Keratinocyte (primary cell): ENCODE data around the gene NEURL1. TPM values are rescaled to one million over a fixed set of nuclear protein-coding genes. Genes with fewer than 3 reads are reported as not detected.

Experiments used
- DNase-seq: peaks from one replicate; pipeline ENCODE4 v3.0.0-alpha.2; 2011; ENCODE audit warnings: low read depth, missing footprints, low spot score
- FAIRE-seq: peaks from 2 replicates; lab custom pipeline; 2011; peaks lifted over from hg19 to GRCh38; lab: Jason Lieb, UNC
- H2AFZ ChIP-seq: 2 replicates; pipeline ENCODE4 v1.6.0; 2012; ENCODE audit warnings: low read length, control low read depth, inconsistent platforms; ENCODE audit not compliant: control insufficient read depth
- H3K27ac ChIP-seq: 2 replicates; pipeline ENCODE4 v1.5.1; 2011; ENCODE audit warnings: low read length; ENCODE audit not compliant: control insufficient read depth, insufficient read depth
- H3K27me3 ChIP-seq: 3 replicates; pipeline ENCODE4 v1.6.0; 2011; ENCODE audit warnings: low read length; ENCODE audit not compliant: control insufficient read depth, insufficient read depth; ENCODE audit errors: extremely low read depth
- H3K36me3 ChIP-seq, 2 experiments: 2 replicates in 1 of 2; 3 replicates in 1 of 2; pipeline ENCODE4 v1.5.1; 2011; ENCODE audit warnings: low read length in 2 of 2, mild to moderate bottlenecking in 1 of 2; ENCODE audit not compliant: control insufficient read depth in 2 of 2, insufficient read depth in 2 of 2; ENCODE audit errors: extremely low read depth in 1 of 2
- H3K4me1 ChIP-seq: 3 replicates; pipeline ENCODE4 v1.5.1; 2011; ENCODE audit warnings: low read length; ENCODE audit not compliant: control insufficient read depth, insufficient read depth; ENCODE audit errors: extremely low read depth
- H3K4me2 ChIP-seq: 3 replicates; pipeline ENCODE4 v1.6.0; 2011; ENCODE audit warnings: low read depth, low read length; ENCODE audit not compliant: control insufficient read depth, insufficient read depth; ENCODE audit errors: extremely low read depth
- H3K4me3 ChIP-seq, 3 experiments: fragments of 200-600 bp in 1 of 3; sonication (generic) in 1 of 3; 2 replicates in 2 of 3; 3 replicates in 1 of 3; pipeline ENCODE4 v1.5.1; 2011 to 2016; ENCODE audit warnings: low read length in 3 of 3, mild to moderate bottlenecking in 3 of 3, control low read depth in 2 of 3, inconsistent platforms in 1 of 3, low read depth in 1 of 3, mixed read lengths in 1 of 3, mixed run types in 1 of 3, moderate library complexity in 1 of 3; ENCODE audit not compliant: control insufficient read depth in 2 of 3, insufficient read depth in 2 of 3; ENCODE audit errors: extremely low read depth in 1 of 3
- H3K79me2 ChIP-seq: 2 replicates; pipeline ENCODE4 v1.6.0; 2012; ENCODE audit warnings: low read length; ENCODE audit not compliant: control insufficient read depth, insufficient read depth
- H3K9ac ChIP-seq: 3 replicates; pipeline ENCODE4 v1.6.0; 2011; ENCODE audit warnings: low read length; ENCODE audit not compliant: control insufficient read depth, insufficient read depth; ENCODE audit errors: extremely low read depth
- H3K9me1 ChIP-seq: 3 replicates; pipeline ENCODE4 v1.6.0; 2011; ENCODE audit warnings: low read length; ENCODE audit not compliant: control insufficient read depth, insufficient read depth; ENCODE audit errors: extremely low read depth
- H3K9me3 ChIP-seq: 2 replicates; pipeline ENCODE4 v1.5.1; 2012; ENCODE audit warnings: low read depth, low read length; ENCODE audit not compliant: control insufficient read depth
- H4K20me1 ChIP-seq: 3 replicates; pipeline ENCODE4 v1.6.0; 2011; ENCODE audit warnings: low read length; ENCODE audit not compliant: control insufficient read depth, insufficient read depth; ENCODE audit errors: extremely low read depth
- CTCF ChIP-seq, 3 experiments: IDR thresholded peaks in 1 of 3; conservative IDR thresholded peaks in 1 of 3; optimal IDR thresholded peaks in 1 of 3; 2 replicates in 2 of 3; 3 replicates in 1 of 3; pipeline versions ENCODE3 to v1.5.1; 2011; ENCODE audit warnings: low read length in 3 of 3, mild to moderate bottlenecking in 3 of 3, moderate library complexity in 2 of 3, control low read depth in 1 of 3, inconsistent platforms in 1 of 3; ENCODE audit not compliant: insufficient read depth in 2 of 3; ENCODE audit errors: extremely low read depth in 1 of 3
- EZH2 ChIP-seq: IDR thresholded peaks from one replicate; pipeline ENCODE4 v1.6.1; 2012; ENCODE audit warnings: inconsistent platforms, mild to moderate bottlenecking, low read length, moderate library complexity
- dilution Hi-C: fragments of 300-500 bp; cut with MboI; formaldehyde crosslinking; loops from one replicate; pipeline ENCODE4 v1.7.0; 2020; ENCODE audit warnings: low sequenced_read_pairs; ENCODE audit not compliant: extremely low pct_ligation_motif_present
- polyA plus RNA-seq, 5 experiments: library from polyadenylated mRNA; depleted of rRNA in 3 of 5; stranded (reverse) in 3 of 5; stranded (forward) in 1 of 5; unstranded in 1 of 5; fragments of >200 nt; gene quantifications; 1 replicate in 1 of 5; 2 replicates in 3 of 5; 3 replicates in 1 of 5; pipeline versions ENCODE4 v1.2.1 to v1.2.3, GENCODE V29; 2011 to 2012; ENCODE audit warnings: missing spikeins in 2 of 5, low read depth in 1 of 5, low replicate concordance in 1 of 5

NEURL1 gene
- polyA plus RNA-seq, 1 donor (not counting 4 experiments of a cell fraction or from before 2014, with no cell fraction given) = 0.03 TPM

GRCh38 chr10:103610921-103611511, 117.5 kb downstream of the NEURL1 start:
- Histone ChIP-seq H3K27me3 (no peaks in the 10 kb centered on the region), H4K20me1 (peaks cover 6% of the 10 kb centered on the region), H3K79me2 (no peaks in the 10 kb centered on the region), H3K4me3 (no peak overlapping the region), H3K9ac (no peak overlapping the region), H3K36me3 (peaks cover 52 to 60% of the 10 kb centered on the region in 2 experiments), H2AFZ (no peak overlapping the region), H3K4me2 (no peak overlapping the region), H3K4me1 (no peaks in the 10 kb centered on the region), H3K9me3 (no peaks in the 10 kb centered on the region), H3K27ac (no peak overlapping the region), H3K9me1 (no peaks in the 10 kb centered on the region)
- dilution Hi-C loops = no loop called here
- TF ChIP-seq CTCF (optimal IDR thresholded peaks at IDR 0.05 in 1 of 3, IDR thresholded peaks at IDR 0.05 in 1 of 3, conservative IDR thresholded peaks at IDR 0.05 in 1 of 3; ENCODE audit: extremely low read depth in 1 of 3, insufficient read depth in 2 of 3, low read length in 3 of 3) = no peak
- no peak for TF ChIP-seq EZH2
- FAIRE-seq = no peak
- no peak for DNase-seq

- FAIRE-seq = no peak
- H3K9ac ChIP-seq = no peak overlapping the region
Observed at GRCh38 chr10:103612462-103613365, 119.2 kb downstream of the NEURL1 start.

More at GRCh38 chr10:103612462-103613365, 119.2 kb downstream of the NEURL1 start:
- no peak for TF ChIP-seq CTCF (optimal IDR thresholded peaks at IDR 0.05 in 1 of 3, IDR thresholded peaks at IDR 0.05 in 1 of 3, conservative IDR thresholded peaks at IDR 0.05 in 1 of 3; ENCODE audit: extremely low read depth in 1 of 3, insufficient read depth in 2 of 3, low read length in 3 of 3)
- TF ChIP-seq EZH2 = no peak
- dilution Hi-C loops = no loop called here
- Histone ChIP-seq H3K9me3 (no peaks in the 10 kb centered on the region), H2AFZ (no peak overlapping the region), H3K36me3 (peaks cover 67 to 76% of the 10 kb centered on the region in 2 experiments), H3K27me3 (no peaks in the 10 kb centered on the region), H3K4me1 (no peaks in the 10 kb centered on the region), H4K20me1 (peaks cover 6% of the 10 kb centered on the region), H3K4me2 (no peak overlapping the region), H3K27ac (no peak overlapping the region), H3K79me2 (no peaks in the 10 kb centered on the region), H3K4me3 (no peak overlapping the region), H3K9me1 (no peaks in the 10 kb centered on the region)
- DNase-seq = no peak
